ENCODE measurements around the gene VHLL.
"Not testable (repeated sequence)": the region's sequence is repeated elsewhere in the genome, so short reads cannot be mapped to it uniquely, and the experiment has no call there.

Gene VHLL

DNA sequence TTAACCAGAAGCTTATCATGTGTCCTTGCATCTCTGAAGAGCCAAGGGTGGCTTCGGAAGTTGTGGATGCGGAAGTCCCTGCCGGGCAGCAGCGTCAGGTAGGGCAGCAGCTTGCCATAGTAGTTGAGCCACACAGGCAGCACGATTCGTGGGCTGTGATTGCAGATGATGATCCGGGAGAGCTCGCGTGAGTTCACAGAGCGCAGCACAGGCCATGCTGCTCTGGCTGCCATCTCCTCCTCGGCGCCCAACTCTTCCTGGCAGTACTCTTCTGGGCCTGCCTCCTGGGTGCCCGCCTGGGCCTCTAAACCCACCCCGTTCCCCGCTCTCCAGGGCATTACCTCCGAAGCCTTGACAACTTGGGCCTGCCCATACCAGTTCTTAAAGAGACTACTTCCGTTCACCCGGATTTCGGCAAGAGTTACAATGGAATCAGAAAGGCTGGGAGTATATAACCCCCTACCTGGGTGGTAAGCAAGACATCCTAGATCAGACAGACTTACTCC lies at the start of gene VHLL:
TSS of gene VHLL (minus strand) at position 456 of the 506 bp plus-strand sequence. CDS start at position 338, 118 bp downstream.
- Histone ChIP-seq H3K4me3 (no peak within 1 kb of the TSS), H3K36me3 (replicated peaks) (peaks cover 11% of the 10 kb centered on the region; the same call in 1 of the 2 replicates), H3K4me1 (no peaks in the 10 kb centered on the region), H3K27me3 (ENCODE audit: low read depth) (no peaks in the 10 kb centered on the region), H3K9me3 (no peaks in the 10 kb centered on the region)
- in situ Hi-C loops (cut with MboI; ENCODE audit: low sequenced_read_pairs) = no loop called here
- no peak for DNase-seq (ENCODE audit: low spot score in 2 of 2)

DNA sequence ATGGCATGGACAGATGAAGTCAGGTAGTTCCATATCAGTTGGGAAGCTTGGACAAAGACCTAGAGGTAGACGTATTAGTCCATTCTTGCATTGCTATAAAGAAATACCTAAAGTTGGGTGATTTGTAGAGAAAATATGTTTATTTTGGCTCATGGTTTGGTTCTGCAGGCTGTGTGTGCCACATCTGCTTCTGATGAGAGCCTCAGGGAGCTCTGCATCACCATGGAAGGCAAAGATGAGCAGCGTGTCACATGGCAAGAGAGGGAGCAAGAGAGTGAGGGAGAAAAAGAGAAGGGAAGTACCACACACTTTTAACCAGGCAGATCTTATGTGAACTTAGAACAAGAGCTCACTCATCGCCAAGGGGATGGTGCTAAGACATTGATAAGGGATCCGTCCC lies 48.2 kb upstream of the VHLL start:
- Histone ChIP-seq H3K4me1 (peaks cover 6% of the 10 kb centered on the region; the same call in 1 of the 2 replicates), H3K36me3 (replicated peaks) (no peaks in the 10 kb centered on the region), H3K9me3 (no peaks in the 10 kb centered on the region), H3K4me3 (no peak overlapping the region), H3K27me3 (ENCODE audit: low read depth) (peaks cover 6% of the 10 kb centered on the region; the same call in 1 of the 2 replicates)
- in situ Hi-C loops (cut with MboI; ENCODE audit: low sequenced_read_pairs) = no loop called here
- DNase-seq (ENCODE audit: low spot score in 2 of 2) = no peak

DNA sequence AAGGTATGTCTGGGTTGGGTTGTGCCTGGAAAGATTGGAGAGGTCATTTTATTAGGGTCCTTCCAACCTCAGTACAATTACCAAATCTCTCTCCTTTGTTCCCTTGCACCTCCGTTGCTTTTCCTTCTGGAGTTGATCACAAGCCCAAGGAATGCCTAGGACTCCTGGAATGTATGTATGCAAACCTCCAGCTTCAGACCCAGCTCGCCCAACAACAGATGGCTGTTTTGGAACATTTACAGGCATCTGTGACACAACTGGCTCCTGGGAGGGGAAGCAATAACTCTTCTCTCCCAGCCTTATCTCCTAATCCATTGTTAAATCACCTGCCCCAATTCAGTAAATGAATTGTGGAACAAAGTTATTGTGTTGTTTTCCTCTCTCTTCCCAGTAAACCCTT lies 47.5 kb upstream of the VHLL start:
- peaks cover 6% of the 10 kb centered on the region; the same call in 1 of the 2 replicates for H3K27me3 ChIP-seq (ENCODE audit: low read depth)
- H3K4me1 ChIP-seq = peaks cover 6% of the 10 kb centered on the region; the same call in 1 of the 2 replicates
- DNase-seq (ENCODE audit: low spot score in 2 of 2) = no peak
- no peak overlapping the region for H3K4me3 ChIP-seq
- no peaks in the 10 kb centered on the region for H3K36me3 ChIP-seq (replicated peaks)
- in situ Hi-C loops (cut with MboI; ENCODE audit: low sequenced_read_pairs) = no loop called here
- H3K9me3 ChIP-seq = no peaks in the 10 kb centered on the region

DNA sequence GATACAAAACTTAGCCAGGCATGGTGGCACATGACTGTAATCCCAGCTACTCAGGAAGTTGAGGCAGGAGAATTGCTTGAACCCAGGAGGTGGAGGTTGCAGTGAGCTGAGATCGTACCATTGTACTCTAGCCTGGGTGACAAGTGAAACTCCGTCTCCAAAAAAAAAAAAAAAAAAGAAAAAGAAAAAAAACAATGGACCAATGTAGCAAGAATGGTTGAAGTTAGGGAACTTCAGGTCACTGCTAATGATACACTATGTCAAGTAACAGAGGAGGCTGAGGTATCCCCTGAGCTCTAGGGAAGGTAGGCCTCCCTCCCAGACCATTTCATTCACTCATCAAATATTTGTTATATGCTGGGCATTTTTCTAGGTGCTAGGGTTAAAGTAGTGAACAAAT lies 46.9 kb upstream of the VHLL start:
- H3K9me3 ChIP-seq; H3K4me3 ChIP-seq; DNase-seq (ENCODE audit: low spot score in 2 of 2); H3K4me1 ChIP-seq; H3K27me3 ChIP-seq (ENCODE audit: low read depth); H3K36me3 ChIP-seq (replicated peaks); in situ Hi-C loops (cut with MboI; ENCODE audit: low sequenced_read_pairs): not testable (repeated sequence)

DNA sequence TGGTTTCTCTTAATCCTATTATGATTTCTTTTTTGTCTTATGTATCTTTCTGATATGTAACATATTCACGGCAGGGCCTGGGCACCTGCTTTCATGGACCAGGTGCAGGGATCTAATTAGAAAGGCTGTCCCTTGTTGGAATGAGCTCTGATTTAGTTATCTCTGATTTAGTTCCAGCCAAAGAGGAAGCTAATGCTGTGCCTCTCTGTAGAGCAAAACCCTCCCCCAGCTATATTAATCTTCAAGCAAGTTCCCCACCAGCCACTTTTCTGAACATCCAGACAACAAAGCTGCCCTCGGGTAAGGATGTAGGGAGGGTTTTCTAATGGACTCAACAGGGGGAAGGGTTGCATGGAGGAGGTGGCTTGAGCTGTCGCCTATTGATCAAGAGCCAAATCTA lies 45.3 kb upstream of the VHLL start:
- H3K36me3 ChIP-seq (replicated peaks) = no peaks in the 10 kb centered on the region
- H3K9me3 ChIP-seq = no peaks in the 10 kb centered on the region
- H3K27me3 ChIP-seq (ENCODE audit: low read depth) = peaks cover 3% of the 10 kb centered on the region; the same call in 1 of the 2 replicates
- in situ Hi-C loops (cut with MboI; ENCODE audit: low sequenced_read_pairs) = no loop called here
- peaks cover 6% of the 10 kb centered on the region; the same call in 1 of the 2 replicates for H3K4me1 ChIP-seq
- H3K4me3 ChIP-seq = no peak overlapping the region
- no peak for DNase-seq (ENCODE audit: low spot score in 2 of 2)

DNA sequence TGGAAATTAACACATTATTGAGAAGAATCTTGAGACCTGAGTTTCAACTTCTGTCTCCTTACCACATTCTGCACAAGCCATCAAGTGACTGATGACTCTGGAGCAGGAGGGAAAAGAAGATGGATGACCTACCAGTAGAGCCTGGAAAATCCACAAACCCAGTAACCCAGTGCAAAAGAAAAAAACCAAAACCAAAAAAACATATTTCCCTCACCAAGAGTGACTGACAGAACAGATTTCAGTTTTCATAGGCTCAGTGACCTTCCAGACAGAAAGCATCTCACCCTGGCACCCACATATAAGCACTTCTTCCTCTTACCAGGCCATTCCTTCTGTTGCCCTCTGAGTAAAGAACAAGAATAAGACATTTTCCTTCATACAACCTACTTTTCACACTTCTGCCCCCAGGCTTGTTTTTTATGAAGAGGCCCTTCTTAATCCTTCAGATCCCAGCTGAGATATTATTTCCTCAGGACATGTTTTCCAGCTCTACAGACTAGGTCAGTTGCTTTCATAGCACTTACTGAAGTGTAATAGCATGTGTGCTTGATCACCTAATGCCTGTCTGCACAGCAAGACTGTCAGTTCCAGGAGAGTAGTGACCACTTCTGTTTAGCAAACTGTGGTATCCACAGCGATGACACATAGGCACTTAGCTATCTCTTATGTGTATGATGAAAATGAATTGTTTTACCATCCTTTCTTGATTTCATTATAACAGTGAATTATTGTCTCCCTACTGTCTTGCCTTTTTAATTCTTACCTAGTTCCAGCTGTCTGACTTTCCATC lies 43.3 kb upstream of the VHLL start:
- no peaks in the 10 kb centered on the region for H3K9me3 ChIP-seq
- peaks cover 2% of the 10 kb centered on the region; the same call in 1 of the 2 replicates for H3K36me3 ChIP-seq (replicated peaks)
- H3K27me3 ChIP-seq (ENCODE audit: low read depth) = peaks cover 3% of the 10 kb centered on the region; the same call in 1 of the 2 replicates
- in situ Hi-C loops (cut with MboI; ENCODE audit: low sequenced_read_pairs) = no loop called here
- DNase-seq (ENCODE audit: low spot score in 2 of 2) = peak in 1 of 2 experiments; percentile 10
- H3K4me3 ChIP-seq = no peak overlapping the region
- H3K4me1 ChIP-seq = peaks cover 6% of the 10 kb centered on the region; the same call in 1 of the 2 replicates

DNA sequence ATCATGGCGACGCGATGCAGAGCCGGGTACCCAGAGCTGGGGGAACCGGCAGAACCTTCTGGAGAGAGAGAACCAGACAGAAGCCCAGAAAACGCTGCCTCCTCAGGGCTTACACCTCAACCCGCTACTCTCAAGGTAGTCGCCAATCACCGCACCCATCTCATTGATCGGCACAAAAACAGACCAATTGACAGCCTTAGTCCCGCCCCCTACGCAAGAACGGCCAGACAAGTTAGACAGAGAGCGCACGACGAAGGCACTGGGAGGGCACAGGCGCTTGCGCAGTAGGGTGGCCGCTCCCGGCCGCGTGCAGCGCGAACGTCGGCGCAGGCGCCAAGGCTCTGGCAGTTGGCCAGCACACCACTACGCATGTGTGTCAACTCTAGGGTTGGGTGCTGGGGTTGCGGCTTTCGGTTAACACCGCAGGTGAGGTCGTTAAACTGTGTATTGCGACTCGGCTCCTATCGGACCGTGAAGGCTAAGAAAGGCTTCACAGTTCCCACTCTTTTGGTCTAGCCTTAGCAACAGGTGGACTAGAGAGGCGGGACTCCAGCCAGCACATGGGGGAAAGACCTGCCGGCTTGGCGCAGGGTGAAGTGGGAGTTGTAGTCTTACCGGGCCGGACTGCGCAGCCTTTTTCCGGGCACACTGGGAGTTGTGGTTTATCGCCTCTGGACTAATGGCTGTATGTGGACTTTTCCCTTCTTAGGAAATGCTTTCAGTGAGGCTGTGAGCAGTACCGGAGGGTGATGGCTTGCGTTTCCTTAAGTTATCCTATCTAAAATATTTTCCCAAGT lies 39.3 kb upstream of the VHLL start, which contains the start of the genes CCT3 and TSACC:
TSS of gene CCT3 (minus strand) at position 113 of the 797 bp plus-strand sequence. CDS start at position 5, 108 bp downstream.
TSS of gene TSACC (plus strand) at position 347 of the 797 bp plus-strand sequence. CDS start 1,232 bp downstream, outside the sequence.
- Histone ChIP-seq H3K4me1 (peaks cover 7% of the 10 kb centered on the region), H3K4me3 (peak within 1 kb of the TSS; percentile 82), H3K36me3 (replicated peaks) (peaks cover 36% of the 10 kb centered on the region), H3K9me3 (no peaks in the 10 kb centered on the region), H3K27me3 (ENCODE audit: low read depth) (no peaks in the 10 kb centered on the region)
- in situ Hi-C loops (cut with MboI; ENCODE audit: low sequenced_read_pairs) = no loop called here
- peak; percentile 99 for DNase-seq (ENCODE audit: low spot score in 2 of 2)

DNA sequence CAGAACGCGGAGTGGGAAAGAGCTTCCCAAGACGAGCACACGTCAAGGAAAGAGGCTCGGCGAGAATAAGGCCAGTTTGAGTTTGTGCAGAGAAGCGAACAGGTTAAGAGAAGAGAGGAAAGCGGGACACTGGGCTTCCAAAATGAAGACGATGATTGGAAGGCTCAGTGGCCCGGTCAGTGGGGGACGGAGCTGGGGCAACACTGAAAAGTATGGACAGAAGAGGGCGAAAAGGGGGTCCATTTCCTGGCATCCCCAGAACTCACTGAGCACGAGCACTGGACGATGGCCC lies 38.7 kb upstream of the VHLL start:
- H3K27me3 ChIP-seq (ENCODE audit: low read depth) = no peaks in the 10 kb centered on the region
- H3K4me1 ChIP-seq = peaks cover 7% of the 10 kb centered on the region
- DNase-seq (ENCODE audit: low spot score in 2 of 2) = no peak
- H3K36me3 ChIP-seq (replicated peaks) = peaks cover 39% of the 10 kb centered on the region
- in situ Hi-C loops (cut with MboI; ENCODE audit: low sequenced_read_pairs) = no loop called here
- peak overlapping the region; percentile 82 for H3K4me3 ChIP-seq
- H3K9me3 ChIP-seq = no peaks in the 10 kb centered on the region

DNA sequence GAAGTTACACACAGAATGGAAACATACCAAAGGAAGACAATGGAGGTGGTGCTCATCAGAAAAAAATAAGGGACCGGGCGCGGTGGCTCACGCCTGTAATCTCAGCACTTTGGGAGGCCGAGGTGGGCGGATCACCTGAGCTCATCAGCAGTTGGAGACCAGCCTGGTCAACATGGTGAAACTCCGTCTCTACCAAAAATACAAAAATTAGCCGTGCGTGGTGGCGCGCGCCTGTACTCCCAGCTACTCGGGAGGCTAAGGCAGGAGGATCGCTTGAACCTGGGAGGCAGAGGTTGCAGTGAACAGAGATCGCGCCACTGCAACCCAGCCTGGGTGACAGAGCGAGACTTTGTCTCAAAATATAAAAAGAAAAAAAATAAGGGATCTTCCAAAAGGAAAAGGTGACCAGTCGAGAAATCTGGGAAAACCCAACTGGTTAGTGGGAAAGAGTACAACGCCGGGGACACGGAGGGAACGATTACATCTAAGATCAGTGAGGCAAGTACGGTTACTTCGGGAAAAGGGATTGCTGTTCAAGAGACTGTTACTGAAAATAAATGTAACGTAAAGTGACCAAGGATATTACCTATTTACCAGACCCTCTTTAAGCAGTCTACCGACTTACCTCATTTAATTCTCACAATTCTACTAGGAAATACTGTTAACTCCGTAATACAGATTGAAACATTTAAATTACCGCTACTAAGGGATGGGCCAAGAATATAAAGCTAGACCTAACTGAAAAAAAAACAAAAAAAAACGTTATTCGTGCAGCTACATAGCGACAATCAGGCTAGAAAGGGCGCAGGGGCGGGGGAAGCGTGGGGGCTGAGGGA lies 38.2 kb upstream of the VHLL start:
- H3K9me3 ChIP-seq = no peaks in the 10 kb centered on the region
- peaks cover 7% of the 10 kb centered on the region for H3K4me1 ChIP-seq
- H3K4me3 ChIP-seq = peak overlapping the region; percentile 82
- in situ Hi-C loops (cut with MboI; ENCODE audit: low sequenced_read_pairs) = no loop called here
- H3K27me3 ChIP-seq (ENCODE audit: low read depth) = no peaks in the 10 kb centered on the region
- H3K36me3 ChIP-seq (replicated peaks) = peaks cover 45% of the 10 kb centered on the region
- peak in 1 of 2 experiments; percentile 34 for DNase-seq (ENCODE audit: low spot score in 2 of 2)

DNA sequence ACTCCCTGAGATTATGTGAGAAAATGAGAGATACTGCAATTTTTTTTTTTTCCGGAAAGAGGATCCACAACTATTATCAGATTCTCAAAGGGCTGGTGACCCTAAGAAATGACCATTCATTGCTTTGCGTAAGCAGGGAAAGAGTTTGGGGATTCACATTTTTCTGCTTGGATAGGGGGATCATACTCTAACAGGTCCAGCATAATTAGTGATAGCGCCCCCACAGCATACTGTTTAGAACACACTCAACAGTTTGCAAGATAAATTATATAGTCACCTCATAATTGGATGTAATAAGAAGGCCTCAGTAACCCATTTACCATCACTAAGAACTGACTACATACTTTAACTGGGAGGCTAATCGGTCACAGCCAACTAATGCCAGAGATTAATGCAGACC lies 37.1 kb upstream of the VHLL start:
- peaks cover 55% of the 10 kb centered on the region for H3K36me3 ChIP-seq (replicated peaks)
- no peak for DNase-seq (ENCODE audit: low spot score in 2 of 2)
- peak overlapping the region; percentile 82 for H3K4me3 ChIP-seq
- no peaks in the 10 kb centered on the region for H3K27me3 ChIP-seq (ENCODE audit: low read depth)
- H3K4me1 ChIP-seq = peaks cover 7% of the 10 kb centered on the region
- H3K9me3 ChIP-seq = no peaks in the 10 kb centered on the region
- in situ Hi-C loops (cut with MboI; ENCODE audit: low sequenced_read_pairs) = no loop called here

DNA sequence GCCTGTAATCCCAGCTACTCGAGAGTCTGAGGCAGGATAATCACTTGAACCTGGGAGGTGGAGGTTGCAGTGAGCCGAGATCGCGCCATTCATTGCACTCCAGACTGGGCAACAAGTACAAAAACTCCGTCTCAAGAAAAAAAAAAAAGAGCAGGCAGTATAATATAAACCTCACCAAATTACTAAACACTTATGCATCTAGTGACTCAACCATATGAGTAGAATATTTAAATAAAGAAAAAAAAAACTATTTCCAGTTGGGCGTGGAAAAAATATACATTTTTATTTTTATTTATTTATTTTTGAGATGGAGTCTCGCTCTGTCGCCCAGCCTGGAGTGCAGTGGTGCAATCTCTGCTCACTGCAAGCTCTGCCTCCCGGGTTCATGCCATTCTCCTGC lies 24.1 kb upstream of the VHLL start:
- not testable (repeated sequence) for H3K4me3 ChIP-seq; H3K4me1 ChIP-seq; DNase-seq (ENCODE audit: low spot score in 2 of 2); H3K27me3 ChIP-seq (ENCODE audit: low read depth); H3K9me3 ChIP-seq
- in situ Hi-C loops (cut with MboI; ENCODE audit: low sequenced_read_pairs) = loop anchor here (10.0 kb wide), 1 partner anchor 398 kb away; no protein-coding TSS in a partner anchor
- peaks cover 83% of the 10 kb centered on the region for H3K36me3 ChIP-seq (replicated peaks)

DNA sequence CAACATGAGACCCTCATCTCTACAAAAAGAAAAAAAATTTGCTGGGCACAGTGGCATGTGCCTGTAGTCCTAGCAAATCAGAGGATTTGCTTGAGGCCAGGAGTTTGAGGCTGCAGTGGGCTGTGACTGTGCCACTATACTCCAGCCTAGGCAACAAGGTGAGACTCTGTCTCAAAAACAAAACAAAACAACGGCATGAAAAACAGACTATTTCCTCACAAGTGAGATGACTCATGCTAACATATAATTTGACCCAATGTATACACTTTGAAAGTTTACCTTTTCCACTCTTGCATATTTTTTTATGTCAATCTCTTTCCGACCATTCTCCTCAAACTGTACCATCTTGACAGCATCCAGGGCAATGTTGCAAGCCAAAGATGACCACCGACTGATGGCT lies 21.5 kb upstream of the VHLL start:
- H3K9me3 ChIP-seq = no peaks in the 10 kb centered on the region
- H3K27me3 ChIP-seq (ENCODE audit: low read depth) = no peaks in the 10 kb centered on the region
- H3K4me1 ChIP-seq = no peaks in the 10 kb centered on the region
- DNase-seq (ENCODE audit: low spot score in 2 of 2) = no peak
- in situ Hi-C loops (cut with MboI; ENCODE audit: low sequenced_read_pairs) = loop anchor here (10.0 kb wide), 1 partner anchor 396 kb away; no protein-coding TSS in a partner anchor
- H3K4me3 ChIP-seq = no peak overlapping the region
- peaks cover 94% of the 10 kb centered on the region for H3K36me3 ChIP-seq (replicated peaks)

DNA sequence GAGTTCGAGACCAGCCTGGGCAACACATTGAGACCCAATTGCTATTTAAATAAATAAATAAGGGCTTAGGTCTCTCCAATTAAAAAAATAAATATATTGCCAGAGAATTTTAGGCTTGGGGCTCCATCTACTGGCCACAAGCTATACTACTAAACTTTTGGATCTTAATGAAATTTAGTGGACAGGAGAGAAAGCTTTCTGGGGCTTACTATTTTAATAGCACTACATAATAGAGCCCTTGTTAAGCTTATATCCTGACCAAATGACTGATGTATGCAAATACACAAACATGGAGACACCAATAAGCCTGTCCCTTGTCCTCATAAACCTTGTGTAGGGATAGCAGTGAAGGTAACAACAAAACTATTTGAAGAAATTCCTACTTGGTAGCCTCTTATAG lies 20.6 kb upstream of the VHLL start:
- no peaks in the 10 kb centered on the region for H3K9me3 ChIP-seq
- peaks cover 96% of the 10 kb centered on the region for H3K36me3 ChIP-seq (replicated peaks)
- in situ Hi-C loops (cut with MboI; ENCODE audit: low sequenced_read_pairs) = loop anchor here (10.0 kb wide), 1 partner anchor 395 kb away; no protein-coding TSS in a partner anchor
- H3K4me3 ChIP-seq = no peak overlapping the region
- peak; percentile 20 to 33 for DNase-seq (ENCODE audit: low spot score in 2 of 2)
- H3K27me3 ChIP-seq (ENCODE audit: low read depth) = no peaks in the 10 kb centered on the region
- no peaks in the 10 kb centered on the region for H3K4me1 ChIP-seq
